Calu3 (cell line): ENCODE results near the gene SPOCK1. TPM values are rescaled to one million over a fixed set of nuclear protein-coding genes. Genes with fewer than 3 reads are reported as not detected.

Source experiments
- BruUV-seq: library from RNA; stranded (reverse); fragments of 400-500 nt; replicated peaks from 2 replicates; lab custom pipeline; 2021; lab: Mats Ljungman, UMichigan
- CTCF ChIA-PET: fragments of 300-600 bp; sonication (Branson Sonifier 250); formaldehyde crosslinking; loops from one replicate; lab custom pipeline; 2022; ENCODE audit warnings: antibody characterized with exemption; lab: Charles Lee
- DNase-seq: peaks from one replicate; pipeline ENCODE4 v3.0.0; 2022
- H3K27ac Mint-ChIP-seq: one replicate; pipeline ENCODE4 v1.8.0; 2022; ENCODE audit warnings: mixed read lengths; ENCODE audit not compliant: unreplicated experiment
- H3K27me3 Mint-ChIP-seq: one replicate; pipeline ENCODE4 v1.8.0; 2022; ENCODE audit warnings: mixed read lengths; ENCODE audit not compliant: unreplicated experiment
- H3K36me3 Mint-ChIP-seq: one replicate; pipeline ENCODE4 v1.8.0; 2022; ENCODE audit warnings: mild to moderate bottlenecking, moderate library complexity, mixed read lengths; ENCODE audit not compliant: insufficient read depth, unreplicated experiment
- H3K4me1 Mint-ChIP-seq: one replicate; pipeline ENCODE4 v1.8.0; 2022; ENCODE audit warnings: mild to moderate bottlenecking, low read depth, mixed read lengths; ENCODE audit not compliant: unreplicated experiment
- H3K4me3 Mint-ChIP-seq: one replicate; pipeline ENCODE4 v1.8.0; 2022; ENCODE audit warnings: mild to moderate bottlenecking, low read depth, moderate library complexity, mixed read lengths; ENCODE audit not compliant: unreplicated experiment
- H3K9me3 Mint-ChIP-seq: one replicate; pipeline ENCODE4 v1.8.0; 2022; ENCODE audit warnings: low read depth, mixed read lengths; ENCODE audit not compliant: unreplicated experiment
- intact Hi-C: fragments of 100-400 bp; cut with micrococcal nuclease; formaldehyde crosslinking; loops from one replicate; pipeline ENCODE4 v1.10.0; 2022; ENCODE audit not compliant: unreplicated experiment
- total RNA-seq: library from RNA; stranded (reverse); gene quantifications from 2 replicates; pipeline ENCODE4 v1.2.3, GENCODE V29; 2022
- TF ChIP-seq, protein P1 (sequence below): fragments of 200-600 bp; IDR thresholded peaks from one replicate; pipeline ENCODE4 v1.8.0; 2022; ENCODE audit warnings: antibody characterized with exemption; ENCODE audit not compliant: unreplicated experiment

The SPOCK1 gene
- total RNA-seq, 1 experiment from 2014 or later, result 3.2 TPM

DNA sequence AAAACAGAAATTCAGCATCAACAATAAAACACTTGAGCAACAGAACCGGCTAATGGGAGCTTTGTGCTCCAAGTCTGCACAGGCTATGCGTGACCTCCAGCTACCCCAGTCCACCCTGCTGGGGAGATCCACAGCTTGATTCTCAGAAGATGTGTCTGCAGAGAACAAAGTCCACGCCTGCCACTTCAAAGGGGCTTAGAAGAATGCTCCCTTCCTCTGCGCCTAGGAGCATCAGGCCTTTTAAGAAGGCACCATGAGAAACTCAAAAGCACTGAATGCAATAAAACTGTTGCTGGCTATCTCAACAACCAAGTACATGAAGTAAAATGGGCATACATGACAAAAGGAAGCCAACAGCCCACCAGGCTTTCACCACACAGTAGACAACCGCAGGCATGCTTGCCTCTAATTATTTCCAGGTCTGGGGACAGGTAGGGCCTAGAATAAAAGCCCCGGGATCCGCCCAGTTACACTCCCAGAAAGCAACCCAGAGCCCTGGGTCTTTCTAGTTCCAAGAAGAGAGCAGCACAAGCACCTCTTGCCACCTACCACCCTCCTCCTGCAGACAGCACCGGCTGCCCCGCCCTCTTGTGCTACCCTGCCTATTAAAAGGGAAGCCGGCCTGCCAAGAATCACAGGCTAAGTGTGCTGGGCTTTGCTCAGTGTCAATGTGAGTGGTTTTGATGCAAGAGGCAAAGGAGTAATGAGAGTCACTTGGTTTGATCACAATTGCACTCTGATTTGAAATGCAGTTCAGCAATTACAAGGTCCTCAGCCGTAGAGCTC lies 123.2 kb downstream of the SPOCK1 start:
- no peak for DNase-seq
- CTCF ChIA-PET, result interaction anchor here (0.6 kb wide), 1 partner anchor 305 kb away, joined by 3 read pairs; no protein-coding TSS in a partner anchor
- Mint-ChIP-seq H3K4me3 (no peak overlapping the region), H3K4me1 (no peaks in the 10 kb centered on the region), H3K9me3 (peaks cover 3% of the 10 kb centered on the region), H3K36me3 (no peaks in the 10 kb centered on the region), H3K27ac (no peak overlapping the region), H3K27me3 (peaks cover 100% of the 10 kb centered on the region)
- no TSS peak for BruUV-seq
- TF ChIP-seq, protein P1, sequence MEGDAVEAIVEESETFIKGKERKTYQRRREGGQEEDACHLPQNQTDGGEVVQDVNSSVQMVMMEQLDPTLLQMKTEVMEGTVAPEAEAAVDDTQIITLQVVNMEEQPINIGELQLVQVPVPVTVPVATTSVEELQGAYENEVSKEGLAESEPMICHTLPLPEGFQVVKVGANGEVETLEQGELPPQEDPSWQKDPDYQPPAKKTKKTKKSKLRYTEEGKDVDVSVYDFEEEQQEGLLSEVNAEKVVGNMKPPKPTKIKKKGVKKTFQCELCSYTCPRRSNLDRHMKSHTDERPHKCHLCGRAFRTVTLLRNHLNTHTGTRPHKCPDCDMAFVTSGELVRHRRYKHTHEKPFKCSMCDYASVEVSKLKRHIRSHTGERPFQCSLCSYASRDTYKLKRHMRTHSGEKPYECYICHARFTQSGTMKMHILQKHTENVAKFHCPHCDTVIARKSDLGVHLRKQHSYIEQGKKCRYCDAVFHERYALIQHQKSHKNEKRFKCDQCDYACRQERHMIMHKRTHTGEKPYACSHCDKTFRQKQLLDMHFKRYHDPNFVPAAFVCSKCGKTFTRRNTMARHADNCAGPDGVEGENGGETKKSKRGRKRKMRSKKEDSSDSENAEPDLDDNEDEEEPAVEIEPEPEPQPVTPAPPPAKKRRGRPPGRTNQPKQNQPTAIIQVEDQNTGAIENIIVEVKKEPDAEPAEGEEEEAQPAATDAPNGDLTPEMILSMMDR, result no peak
- intact Hi-C loops, result no loop called here

DNA sequence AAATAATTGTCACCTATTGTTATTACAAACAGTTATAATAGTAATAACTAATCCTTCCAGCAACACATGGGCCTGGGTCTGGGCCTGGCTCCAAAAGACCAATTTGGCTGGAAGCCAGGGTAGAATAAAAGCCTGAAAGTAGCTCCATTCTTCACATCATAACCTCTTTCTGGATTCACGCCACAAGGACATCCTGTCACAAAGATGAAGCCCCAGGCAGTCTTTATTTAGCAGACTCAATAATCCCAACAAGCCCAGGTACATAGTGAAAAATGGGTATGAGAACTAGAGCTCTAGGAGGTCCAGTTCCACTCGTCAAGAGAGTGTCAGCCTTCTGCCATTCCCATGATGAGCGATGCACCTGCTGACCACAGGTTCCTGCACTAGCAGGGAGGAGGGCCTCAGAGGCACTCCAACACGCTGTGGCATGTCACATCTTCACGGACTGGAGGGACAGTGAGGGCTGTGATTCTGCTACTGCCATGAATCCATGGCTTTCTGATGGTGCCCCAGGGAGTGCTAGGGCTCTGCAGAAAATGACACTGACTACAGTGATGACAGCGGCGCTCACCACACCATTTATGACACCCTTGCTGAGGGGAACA lies 124.9 kb downstream of the SPOCK1 start:
- Mint-ChIP-seq H3K9me3 (no peaks in the 10 kb centered on the region), H3K4me1 (no peaks in the 10 kb centered on the region), H3K36me3 (no peaks in the 10 kb centered on the region), H3K4me3 (no peak overlapping the region), H3K27me3 (peaks cover 93% of the 10 kb centered on the region), H3K27ac (no peak overlapping the region)
- intact Hi-C loops, result no loop called here
- CTCF ChIA-PET, result no interaction called here
- DNase-seq, result no peak
- BruUV-seq, result no TSS peak
- TF ChIP-seq, protein P1, result no peak

DNA sequence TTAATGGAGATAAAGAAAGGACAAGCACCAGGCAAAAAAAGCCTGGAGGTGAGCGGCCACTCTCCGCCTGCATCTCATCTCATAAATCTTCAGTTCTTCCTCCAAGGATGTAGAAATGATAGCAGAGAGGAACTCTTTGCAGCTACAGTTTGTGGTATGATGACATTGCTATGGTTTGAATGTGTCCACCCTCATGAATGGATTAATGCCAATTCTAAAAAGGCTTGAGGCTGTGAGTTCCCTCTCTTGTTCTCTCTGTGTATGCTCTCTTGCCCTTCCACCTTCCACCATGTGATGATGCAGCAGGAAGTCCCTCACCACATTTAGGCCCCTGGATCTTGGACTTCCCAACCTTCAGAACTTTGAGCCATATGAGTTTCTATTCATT lies 126.4 kb downstream of the SPOCK1 start:
- Mint-ChIP-seq H3K4me1 (no peaks in the 10 kb centered on the region), H3K9me3 (peaks cover 2% of the 10 kb centered on the region), H3K27me3 (peaks cover 93% of the 10 kb centered on the region), H3K27ac (no peak overlapping the region), H3K4me3 (no peak overlapping the region), H3K36me3 (no peaks in the 10 kb centered on the region)
- CTCF ChIA-PET, result no interaction called here
- no TSS peak for BruUV-seq
- TF ChIP-seq, protein P1, result no peak
- intact Hi-C loops, result no loop called here
- DNase-seq, result no peak

DNA sequence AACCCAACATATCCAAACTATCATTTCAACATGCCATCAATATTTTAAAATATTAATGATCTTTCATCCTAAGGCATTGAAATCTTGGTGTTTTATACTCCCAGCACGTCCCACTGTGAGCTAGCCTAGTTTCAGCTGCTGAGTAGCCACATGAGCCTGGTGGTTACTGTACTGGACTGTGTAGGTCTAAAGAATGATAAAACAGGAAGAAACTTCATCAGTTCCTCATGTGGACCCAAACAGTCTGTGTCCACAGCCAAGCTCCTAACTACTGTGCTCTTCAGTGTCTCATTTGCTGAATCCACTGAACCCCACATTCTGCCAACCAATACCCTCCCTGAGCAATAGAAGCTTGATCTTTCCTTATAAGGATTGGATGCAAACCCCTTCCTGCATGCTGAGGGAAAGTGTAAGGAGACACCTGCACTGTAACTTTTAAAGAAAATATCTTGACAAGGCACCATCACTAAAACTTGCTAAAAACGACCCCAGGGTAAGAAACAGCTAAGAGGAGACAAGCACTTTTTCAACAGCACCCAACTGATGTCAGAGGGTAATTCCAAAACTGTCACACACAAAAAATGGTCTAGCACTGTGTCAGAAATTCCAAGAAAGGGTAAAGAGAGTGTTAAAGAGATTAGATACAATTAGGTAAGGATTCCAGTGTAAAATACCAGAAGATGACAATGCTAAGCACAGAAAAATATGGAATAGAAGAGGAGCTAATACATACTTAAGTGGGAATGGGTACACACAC lies 126.9 kb downstream of the SPOCK1 start:
- DNase-seq, result no peak
- BruUV-seq, result no TSS peak
- CTCF ChIA-PET, result no interaction called here
- peaks cover 93% of the 10 kb centered on the region for H3K27me3 Mint-ChIP-seq
- peaks cover 2% of the 10 kb centered on the region for H3K9me3 Mint-ChIP-seq
- H3K36me3 Mint-ChIP-seq, result no peaks in the 10 kb centered on the region
- TF ChIP-seq, protein P1, result no peak
- H3K4me1 Mint-ChIP-seq, result no peaks in the 10 kb centered on the region
- intact Hi-C loops, result no loop called here
- H3K27ac Mint-ChIP-seq, result no peak overlapping the region
- no peak overlapping the region for H3K4me3 Mint-ChIP-seq
